Thymus (tissue), 11 donors: ENCODE results near the gene LSM7. TPM values are rescaled to one million over a fixed set of nuclear protein-coding genes. Genes with fewer than 3 reads are reported as not detected.

Experiments used
- DNase-seq, 9 donors: peaks; one replicate each; pipeline ENCODE4 v3.0.0-alpha.2; 2013; ENCODE audit warnings: low spot score in 9 of 9, low read depth in 6 of 9, missing footprints in 1 of 9
- H3K27ac ChIP-seq, 2 donors: one replicate each; pipeline ENCODE4 v1.5.1; 2013; ENCODE audit warnings: control low read depth in 1 of 2, low read depth in 1 of 2, low read length in 1 of 2, mild to moderate bottlenecking in 1 of 2, moderate library complexity in 1 of 2
- H3K27me3 ChIP-seq, 2 donors: one replicate each; pipeline ENCODE4 v1.5.1; 2013; ENCODE audit warnings: low read length in 1 of 2; ENCODE audit not compliant: control insufficient read depth in 2 of 2, insufficient read depth in 1 of 2
- H3K36me3 ChIP-seq, 2 donors: one replicate each; pipeline ENCODE4 v1.5.1; 2013; ENCODE audit warnings: low read length in 1 of 2, mild to moderate bottlenecking in 1 of 2, moderate library complexity in 1 of 2; ENCODE audit not compliant: control insufficient read depth in 2 of 2, insufficient read depth in 2 of 2
- H3K4me1 ChIP-seq, 2 donors: one replicate each; pipeline ENCODE4 v1.5.1; 2013; ENCODE audit warnings: low read length in 2 of 2; ENCODE audit not compliant: control insufficient read depth in 2 of 2, insufficient read depth in 2 of 2
- H3K4me3 ChIP-seq, 2 donors: one replicate each; pipeline ENCODE4 v1.5.1; 2013; ENCODE audit warnings: low read length in 2 of 2, control low read depth in 1 of 2, mild to moderate bottlenecking in 1 of 2
- H3K9me3 ChIP-seq, 2 donors: one replicate each; pipeline ENCODE4 v1.5.1; 2013; ENCODE audit warnings: low read length in 1 of 2, mild to moderate bottlenecking in 1 of 2; ENCODE audit not compliant: control insufficient read depth in 2 of 2, insufficient read depth in 1 of 2
- WGBS: extraction: QIAGEN DNeasy Blood & Tissue Kit; methylation state at CpG from one replicate; pipeline ENCODE4 v1.1.7; 2013; 5-methylcytosine and 5-hydroxymethylcytosine counted together
- polyA plus RNA-seq: library from polyadenylated mRNA; stranded (reverse); fragments of 200-250 nt; gene quantifications from one replicate; pipeline ENCODE4 v1.2.3, GENCODE V29; 2013
- total RNA-seq: library from RNA; stranded (reverse); fragments of 120-200 nt; gene quantifications from one replicate; pipeline ENCODE4 v1.2.4, GENCODE V29; 2013
- donor health status: healthy.

LSM7 gene
- total and polyA plus RNA-seq, 2 donors = 175 to 243 TPM

GRCh38 chr19:2341244-2341751 lies 12.9 kb upstream of the LSM7 start:
- H3K36me3 ChIP-seq = peaks cover 43 to 80% of the 10 kb centered on the region in 2 donors
- DNase-seq = no peak
- no peak overlapping the region for H3K4me3 ChIP-seq
- H3K27ac ChIP-seq = no peak overlapping the region
- H3K27me3 ChIP-seq = no peaks in the 10 kb centered on the region
- peaks cover 0 to 4% of the 10 kb centered on the region in 2 donors for H3K4me1 ChIP-seq
- no peaks in the 10 kb centered on the region for H3K9me3 ChIP-seq
- WGBS = 51% methylated on average over 24 of the region's 24 CpGs

GRCh38 chr19:2340496-2341243 lies 12.3 kb upstream of the LSM7 start:
- no peak for DNase-seq
- Histone ChIP-seq H3K27me3 (no peaks in the 10 kb centered on the region), H3K36me3 (peaks cover 46 to 78% of the 10 kb centered on the region in 2 donors), H3K27ac (no peak overlapping the region), H3K4me3 (no peak overlapping the region), H3K4me1 (peaks cover 0 to 4% of the 10 kb centered on the region in 2 donors), H3K9me3 (no peaks in the 10 kb centered on the region)
- 96% methylated on average over 38 of the region's 38 CpGs for WGBS

GRCh38 chr19:2339644-2340310 lies 11.4 kb upstream of the LSM7 start:
- no peak overlapping the region for H3K27ac ChIP-seq
- 97% methylated on average over 52 of the region's 52 CpGs for WGBS
- H3K27me3 ChIP-seq = no peaks in the 10 kb centered on the region
- H3K4me3 ChIP-seq = no peak overlapping the region
- DNase-seq = no peak
- H3K4me1 ChIP-seq = peaks cover 0 to 4% of the 10 kb centered on the region in 2 donors
- peaks cover 0 to 9% of the 10 kb centered on the region in 2 donors for H3K9me3 ChIP-seq
- H3K36me3 ChIP-seq = peaks cover 44 to 69% of the 10 kb centered on the region in 2 donors

- Histone ChIP-seq H3K9me3 (peaks cover 1 to 17% of the 10 kb centered on the region in 2 donors), H3K27ac (no peak overlapping the region), H3K36me3 (peaks cover 40 to 65% of the 10 kb centered on the region in 2 donors), H3K27me3 (no peaks in the 10 kb centered on the region), H3K4me1 (peaks cover 1 to 5% of the 10 kb centered on the region in 2 donors), H3K4me3 (no peak overlapping the region)
- 98% methylated on average over 54 of the region's 54 CpGs for WGBS
- no peak for DNase-seq
These were observed 10.6 kb upstream of the LSM7 start for GRCh38 chr19:2338751-2339643.

- Histone ChIP-seq H3K27ac (no peak overlapping the region), H3K9me3 (peaks cover 1 to 25% of the 10 kb centered on the region in 2 donors), H3K27me3 (no peaks in the 10 kb centered on the region), H3K4me1 (peaks cover 9 to 13% of the 10 kb centered on the region in 2 donors), H3K36me3 (peaks cover 40 to 59% of the 10 kb centered on the region in 2 donors), H3K4me3 (no peak overlapping the region)
- WGBS = 98% methylated on average over 21 of the region's 21 CpGs
- DNase-seq = no peak
These were observed 9.7 kb upstream of the LSM7 start for GRCh38 chr19:2338055-2338615.

GRCh38 chr19:2337329-2337707 lies 8.9 kb upstream of the LSM7 start:
- Histone ChIP-seq H3K4me1 (peaks cover 13 to 20% of the 10 kb centered on the region in 2 donors), H3K27ac (no peak overlapping the region), H3K4me3 (no peak overlapping the region), H3K36me3 (peaks cover 36 to 52% of the 10 kb centered on the region in 2 donors), H3K9me3 (peaks cover 1 to 25% of the 10 kb centered on the region in 2 donors), H3K27me3 (no peaks in the 10 kb centered on the region)
- no peak for DNase-seq
- 91% methylated on average over 19 of the region's 19 CpGs for WGBS

GRCh38 chr19:2336528-2337328 lies 8.3 kb upstream of the LSM7 start:
- DNase-seq = no peak
- H3K36me3 ChIP-seq = peaks cover 32 to 47% of the 10 kb centered on the region in 2 donors
- no peak overlapping the region for H3K4me3 ChIP-seq
- no peaks in the 10 kb centered on the region for H3K27me3 ChIP-seq
- H3K27ac ChIP-seq = no peak overlapping the region
- 96% methylated on average over 33 of the region's 33 CpGs for WGBS
- peaks cover 18 to 26% of the 10 kb centered on the region in 2 donors for H3K4me1 ChIP-seq
- peaks cover 1 to 28% of the 10 kb centered on the region in 2 donors for H3K9me3 ChIP-seq

GRCh38 chr19:2335848-2336247 lies 7.5 kb upstream of the LSM7 start:
- Histone ChIP-seq H3K27ac (no peak overlapping the region), H3K9me3 (peaks cover 1 to 29% of the 10 kb centered on the region in 2 donors), H3K4me1 (peaks cover 19 to 31% of the 10 kb centered on the region in 2 donors), H3K27me3 (no peaks in the 10 kb centered on the region), H3K36me3 (peaks cover 23 to 38% of the 10 kb centered on the region in 2 donors), H3K4me3 (no peak overlapping the region)
- no peak for DNase-seq
- 99% methylated on average over 3 of the region's 3 CpGs for WGBS
